ENCODE data around the gene DHH. TPM values are rescaled to one million over a fixed set of nuclear protein-coding genes. Genes with fewer than 3 reads are reported as not detected.

DHH gene
- total RNA-seq, 2 experiments from 2014 or later: 0.14 TPM; not detected in 1

- peaks cover 45% of the 10 kb centered on the region for H3K4me1 Mint-ChIP-seq (ENCODE audit: low read depth)
- no peak for TF ChIP-seq CTCF (IDR thresholded peaks at IDR 0.05)
Observed at GRCh38 chr12:49057888-49058287, 36.7 kb downstream of the DHH start.

GRCh38 chr12:49055978-49056754 is 38.4 kb downstream of the DHH start:
- no peaks in the 10 kb centered on the region for H3K9me3 Mint-ChIP-seq
- ATAC-seq (peak; percentile 77), DNase-seq (peak; percentile 76)
- POLR2A ChIA-PET: interaction anchor here (1.5 to 4.5 kb wide), 4 partner anchors 13 to 74 kb away, joined by 5 to 31 read pairs (median 6); partner anchors contain the start of genes RHEBL1 and TUBA1B
- H3K4me1 Mint-ChIP-seq (ENCODE audit: low read depth): peaks cover 42% of the 10 kb centered on the region
- CTCF ChIA-PET: interaction anchor here (1.3 to 6.5 kb wide), 4 partner anchors 8 to 68 kb away, joined by 5 to 53 read pairs (median 12); no protein-coding TSS in a partner anchor
- intact Hi-C loops (cut with micrococcal nuclease): no loop called here
- peaks cover 56% of the 10 kb centered on the region for H3K36me3 Mint-ChIP-seq (ENCODE audit: low read depth)
- no peaks in the 10 kb centered on the region for H3K27me3 Mint-ChIP-seq
- peak overlapping the region; percentile 97 for H3K4me3 Mint-ChIP-seq
- peak overlapping the region; percentile 92 for H3K27ac Mint-ChIP-seq
- no peak for TF ChIP-seq CTCF (IDR thresholded peaks at IDR 0.05)

More at GRCh38 chr12:49057888-49058287, 36.7 kb downstream of the DHH start:
- ChIA-PET CTCF (interaction anchor here (0.8 to 6.5 kb wide), 8 partner anchors 12 to 80 kb away, joined by 3 to 53 read pairs (median 6); partner anchors contain the start of genes RHEBL1, TUBA1B and WNT1), POLR2A (interaction anchor here (0.9 to 4.5 kb wide), 5 partner anchors 9 to 73 kb away, joined by 3 to 31 read pairs (median 11); partner anchors contain the start of genes RHEBL1 and TUBA1B)
- DNase-seq (no peak), ATAC-seq (no peak)
- no peaks in the 10 kb centered on the region for H3K9me3 Mint-ChIP-seq
- intact Hi-C loops (cut with micrococcal nuclease): no loop called here
- H3K4me3 Mint-ChIP-seq: peak overlapping the region; percentile 97
- peaks cover 43% of the 10 kb centered on the region for H3K36me3 Mint-ChIP-seq (ENCODE audit: low read depth)
- H3K27ac Mint-ChIP-seq: peak overlapping the region; percentile 92
- no peaks in the 10 kb centered on the region for H3K27me3 Mint-ChIP-seq

- TF ChIP-seq CTCF (IDR thresholded peaks at IDR 0.05): no peak
- ChIA-PET CTCF (interaction anchor here (0.7 to 6.5 kb wide), 7 partner anchors 9 to 131 kb away, joined by 3 to 53 read pairs (median 5); no protein-coding TSS in a partner anchor), POLR2A (interaction anchor here (0.9 to 4.5 kb wide), 5 partner anchors 11 to 75 kb away, joined by 3 to 31 read pairs (median 6); partner anchors contain the start of genes RHEBL1 and TUBA1B)
- Mint-ChIP-seq H3K27ac (peak overlapping the region; percentile 2), H3K27me3 (no peaks in the 10 kb centered on the region), H3K4me3 (no peak overlapping the region), H3K4me1 (ENCODE audit: low read depth) (peaks cover 41% of the 10 kb centered on the region), H3K36me3 (ENCODE audit: low read depth) (peaks cover 61% of the 10 kb centered on the region), H3K9me3 (no peaks in the 10 kb centered on the region)
- intact Hi-C loops (cut with micrococcal nuclease): no loop called here
- no peak for DNase-seq
- ATAC-seq: no peak
Observed at GRCh38 chr12:49055092-49055491, 39.5 kb downstream of the DHH start.

- no peak for DNase-seq
- peak overlapping the region; percentile 2 for H3K27ac Mint-ChIP-seq
- intact Hi-C loops (cut with micrococcal nuclease): no loop called here
- peaks cover 41% of the 10 kb centered on the region for H3K4me1 Mint-ChIP-seq (ENCODE audit: low read depth)
- CTCF ChIA-PET: interaction anchor here (0.8 to 6.5 kb wide), 4 partner anchors 9 to 130 kb away, joined by 3 to 53 read pairs (median 10); no protein-coding TSS in a partner anchor
- H3K9me3 Mint-ChIP-seq: no peaks in the 10 kb centered on the region
- POLR2A ChIA-PET: interaction anchor here (0.9 to 4.5 kb wide), 4 partner anchors 18 to 76 kb away, joined by 3 to 31 read pairs (median 6); partner anchors contain the start of gene TUBA1B
- TF ChIP-seq CTCF (IDR thresholded peaks at IDR 0.05): no peak
- H3K36me3 Mint-ChIP-seq (ENCODE audit: low read depth): peaks cover 60% of the 10 kb centered on the region
- H3K4me3 Mint-ChIP-seq: no peak overlapping the region
- no peak for ATAC-seq
- no peaks in the 10 kb centered on the region for H3K27me3 Mint-ChIP-seq
Observed at GRCh38 chr12:49054524-49054923, 40.1 kb downstream of the DHH start.

All from activated CD8-positive, alpha-beta T cell treated with anti-CD3 and anti-CD28 coated beads for 36 hours (primary cell).